IMR-90 (cell line): ENCODE data around the gene UFC1. TPM values are rescaled to one million over a fixed set of nuclear protein-coding genes. Genes with fewer than 3 reads are reported as not detected.

ENCODE experiments used
- ATAC-seq: fragments of 200-7000 bp; cut with Tn5 transposase; 2 replicates; pipeline ENCODE4 v1.9.1; 2020; ENCODE audit warnings: low read depth, mild to moderate bottlenecking, moderate library complexity
- BruUV-seq: library from RNA; stranded (reverse); fragments of 400-500 nt; replicated peaks from 2 replicates; lab custom pipeline; 2021; lab: Mats Ljungman, UMichigan
- CTCF ChIA-PET: fragments of 300-600 bp; formaldehyde crosslinking; extraction: SDS; loops from one replicate; lab custom pipeline; 2021; ENCODE audit warnings: antibody characterized with exemption; lab: Yijun Ruan, JAX
- POLR2A ChIA-PET: fragments of 300-600 bp; sonication (Branson Sonifier 250); formaldehyde crosslinking; loops from one replicate; lab custom pipeline; 2022; ENCODE audit warnings: antibody characterized with exemption; ENCODE audit not compliant: unreplicated experiment; lab: Charles Lee
- DNase-seq: peaks from one replicate; pipeline ENCODE4 v3.0.0; 2013
- H2AFZ ChIP-seq: replicated peaks from 2 replicates; pipeline ENCODE3; 2013; ENCODE audit warnings: low read length, mild to moderate bottlenecking; ENCODE audit not compliant: poor library complexity
- H2AK5ac ChIP-seq: 2 replicates; pipeline ENCODE4 v1.6.1; 2013; ENCODE audit warnings: low read depth, low read length, inconsistent platforms
- H2AK9ac ChIP-seq: replicated peaks from 2 replicates; pipeline ENCODE3; 2013; ENCODE audit warnings: mild to moderate bottlenecking, low read depth, low read length, moderate library complexity; ENCODE audit not compliant: poor library complexity
- H2BK120ac ChIP-seq: 2 replicates; pipeline ENCODE4 v1.6.1; 2013; ENCODE audit warnings: low read depth, low read length, inconsistent platforms
- H2BK15ac ChIP-seq: 3 replicates; pipeline ENCODE4 v1.6.1; 2013; ENCODE audit warnings: low read depth, low read length, inconsistent platforms
- H2BK20ac ChIP-seq: 2 replicates; pipeline ENCODE4 v1.6.1; 2013; ENCODE audit warnings: low read depth, mild to moderate bottlenecking, inconsistent platforms, low read length, moderate library complexity
- H2BK5ac ChIP-seq: 2 replicates; pipeline ENCODE4 v1.6.1; 2013; ENCODE audit warnings: mild to moderate bottlenecking, low read depth, low read length, inconsistent platforms; ENCODE audit not compliant: poor library complexity, severe bottlenecking
- H3K14ac ChIP-seq: replicated peaks from 2 replicates; pipeline ENCODE4 v1.6.1; 2013; ENCODE audit warnings: low read depth, low read length, inconsistent platforms
- H3K18ac ChIP-seq: 2 replicates; pipeline ENCODE4 v1.6.1; 2013; ENCODE audit warnings: low read depth, low read length, control low read depth
- H3K23ac ChIP-seq: 2 replicates; pipeline ENCODE4 v1.6.1; 2013; ENCODE audit warnings: low read depth, low read length, inconsistent platforms
- H3K27ac ChIP-seq: 2 replicates; pipeline ENCODE4 v1.5.1; 2013; ENCODE audit warnings: mild to moderate bottlenecking, control low read depth, low read length; ENCODE audit not compliant: insufficient read depth
- H3K27me3 ChIP-seq: 2 replicates; pipeline ENCODE4 v1.6.1; 2013; ENCODE audit warnings: low read length; ENCODE audit not compliant: control insufficient read depth, insufficient read depth
- H3K36me3 ChIP-seq: 2 replicates; pipeline ENCODE4 v1.6.1; 2013; ENCODE audit warnings: low read length, mixed read lengths; ENCODE audit not compliant: control insufficient read depth, insufficient read depth
- H3K4ac ChIP-seq: 2 replicates; pipeline ENCODE4 v1.6.1; 2013; ENCODE audit warnings: low read depth, low read length, inconsistent platforms
- H3K4me1 ChIP-seq: 2 replicates; pipeline ENCODE4 v1.6.1; 2013; ENCODE audit warnings: low read length, mixed read lengths; ENCODE audit not compliant: control insufficient read depth, insufficient read depth
- H3K4me2 ChIP-seq: 2 replicates; pipeline ENCODE4 v1.6.1; 2013; ENCODE audit warnings: low read depth, mild to moderate bottlenecking, control low read depth, low read length, moderate library complexity
- H3K4me3 ChIP-seq: 2 replicates; pipeline ENCODE4 v1.5.1; 2013; ENCODE audit warnings: low read depth, mild to moderate bottlenecking, control low read depth, low read length, moderate library complexity; ENCODE audit not compliant: insufficient read depth
- H3K56ac ChIP-seq: 2 replicates; pipeline ENCODE4 v1.6.1; 2013; ENCODE audit warnings: low read length, inconsistent platforms; ENCODE audit not compliant: insufficient read depth; ENCODE audit errors: extremely low read depth
- H3K79me1 ChIP-seq, 2 experiments: 2 replicates each; pipeline ENCODE4 v1.6.1; 2013; ENCODE audit warnings: low read length in 2 of 2, inconsistent platforms in 1 of 2, low read depth in 1 of 2
- H3K9ac ChIP-seq: 2 replicates; pipeline ENCODE4 v1.6.1; 2013; ENCODE audit warnings: low read depth, low read length, control low read depth
- H3K9me1 ChIP-seq: 2 replicates; pipeline ENCODE4 v1.6.1; 2013; ENCODE audit warnings: low read length, inconsistent platforms; ENCODE audit not compliant: insufficient read depth
- H3K9me3 ChIP-seq: 2 replicates; pipeline ENCODE4 v1.6.1; 2013; ENCODE audit warnings: low read length; ENCODE audit not compliant: control insufficient read depth, insufficient read depth
- H4K20me1 ChIP-seq: 2 replicates; pipeline ENCODE4 v1.6.1; 2013; ENCODE audit warnings: low read length, inconsistent platforms; ENCODE audit not compliant: insufficient read depth
- H4K5ac ChIP-seq: 2 replicates; pipeline ENCODE4 v1.6.1; 2013; ENCODE audit warnings: mild to moderate bottlenecking, low read depth, low read length, control low read depth
- H4K8ac ChIP-seq, 2 experiments: 2 replicates each; pipeline ENCODE4 v1.6.1; 2013; ENCODE audit warnings: low read depth in 2 of 2, low read length in 2 of 2, control low read depth in 1 of 2, inconsistent platforms in 1 of 2
- H4K91ac ChIP-seq: 2 replicates; pipeline ENCODE4 v1.6.1; 2013; ENCODE audit warnings: low read depth, low read length, inconsistent platforms; ENCODE audit not compliant: insufficient read depth
- MAZ ChIP-seq: IDR thresholded peaks from 2 replicates; pipeline ENCODE4 v1.6.1; 2012; ENCODE audit warnings: low read depth, mild to moderate bottlenecking, low read length, improper control_type of control experiment, moderate library complexity, borderline replicate concordance
- WGBS, 2 experiments: methylation state at CpG; one replicate each; pipeline versions ENCODE4 v1.1.5 to v1.1.7; 2013; ENCODE audit warnings: missing lambda C conversion rate in 2 of 2; ENCODE audit not compliant: insufficient read length in 1 of 2; ENCODE audit errors: extremely low coverage in 2 of 2; 5-methylcytosine and 5-hydroxymethylcytosine counted together
- dilution Hi-C: fragments of 300-500 bp; cut with HindIII; formaldehyde crosslinking; loops from one replicate; pipeline ENCODE4 v1.14.3; 2018; ENCODE audit warnings: low sequenced_read_pairs; ENCODE audit not compliant: unreplicated experiment
- in situ Hi-C: fragments of 300-500 bp; cut with MboI; formaldehyde crosslinking; loops from 3 replicates; pipeline ENCODE4 v1.14.3; 2019; ENCODE audit warnings: low sequenced_read_pairs, inconsistent platforms, mixed read lengths
- intact Hi-C: fragments of 100-400 bp; cut with micrococcal nuclease; formaldehyde crosslinking; loops from 2 replicates; pipeline ENCODE4 v1.10.0; 2022
- polyA plus RNA-seq, 3 experiments: library from polyadenylated mRNA; depleted of rRNA; stranded (reverse); fragments of >200 nt; gene quantifications; 2 replicates each; pipeline ENCODE4 v1.2.3, GENCODE V29; 2012; ENCODE audit warnings: low replicate concordance in 1 of 3
- total RNA-seq: library from RNA; depleted of rRNA; stranded (reverse); fragments of >200 nt; gene quantifications from 2 replicates; pipeline ENCODE4 v1.2.3, GENCODE V29; 2012
- TF ChIP-seq, protein P1 (sequence below): fragments of 150-350 bp; IDR thresholded peaks from 2 replicates; pipeline ENCODE4 v1.6.1; 2016; ENCODE audit warnings: low read depth, mild to moderate bottlenecking, low read length, moderate library complexity, borderline replicate concordance
- TF ChIP-seq, protein P2 (sequence below): fragments of 150-350 bp; IDR thresholded peaks from 2 replicates; pipeline ENCODE4 v1.6.1; 2017; ENCODE audit warnings: mild to moderate bottlenecking, antibody characterized with exemption, low read length, low read depth

The UFC1 gene
- total and polyA plus RNA-seq, 2 of the 4 experiments (the other 2 are of a cell fraction): 134 to 140 TPM

DNA sequence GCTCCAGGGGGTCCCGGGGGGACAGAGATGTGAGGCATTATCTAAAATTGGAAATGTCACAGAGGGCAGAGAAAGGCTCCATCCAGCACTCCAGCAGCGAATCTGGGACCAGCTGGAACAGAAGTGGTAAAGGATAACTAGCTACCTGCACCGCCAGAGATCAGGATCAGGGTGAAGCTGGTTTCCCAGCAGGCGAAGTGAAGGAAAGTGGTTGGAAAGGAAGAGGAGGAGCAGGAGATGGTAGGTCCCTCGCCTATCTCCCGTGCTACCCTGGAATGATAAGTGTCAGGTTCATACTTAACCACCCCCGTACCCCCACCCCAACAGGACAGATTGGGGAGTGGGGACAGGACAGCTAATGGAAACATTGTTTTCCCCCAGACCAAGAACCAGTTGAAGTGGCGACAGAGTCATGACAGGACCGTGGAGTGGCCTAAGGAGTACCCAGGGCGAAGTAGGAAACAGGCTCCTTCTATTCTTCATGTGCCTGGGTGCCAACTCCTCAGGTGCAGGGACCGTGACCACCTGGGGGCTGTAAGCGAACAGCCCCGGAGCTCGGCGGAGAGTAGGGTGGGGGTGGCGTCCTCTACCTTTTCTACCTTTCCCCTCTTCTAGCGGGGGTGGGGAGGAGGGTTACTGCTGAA is 22.8 kb downstream of the UFC1 start:
- H4K20me1 ChIP-seq: peaks cover 13% of the 10 kb centered on the region; the same call in 1 of the 2 replicates
- no peak overlapping the region for H2BK120ac ChIP-seq
- WGBS, 2 experiments: no CpG with 5 or more reads among the region's 17 CpGs
- peaks cover 14 to 39% of the 10 kb centered on the region in 2 experiments for H3K79me1 ChIP-seq
- DNase-seq (no peak), ATAC-seq (no peak; the same call in 1 of the 2 replicates)
- intact Hi-C loops: no loop called here
- BruUV-seq: no TSS peak
- peaks cover 11% of the 10 kb centered on the region for H3K9me1 ChIP-seq
- peak overlapping the region; percentile 98 for H3K4me3 ChIP-seq
- H2AFZ ChIP-seq: peak overlapping the region; percentile 100
- H3K56ac ChIP-seq: peak overlapping the region; percentile 80; the same call in 1 of the 2 replicates
- H3K4me1 ChIP-seq: peaks cover 17% of the 10 kb centered on the region
- peak overlapping the region; percentile 98 for H3K27ac ChIP-seq
- H3K9ac ChIP-seq: peak overlapping the region; percentile 99
- no peaks in the 10 kb centered on the region for H3K27me3 ChIP-seq
- H4K8ac ChIP-seq: peak overlapping the region; percentile 87 to 99; a peak in 2 of 4 replicates
- TF ChIP-seq, protein P1, sequence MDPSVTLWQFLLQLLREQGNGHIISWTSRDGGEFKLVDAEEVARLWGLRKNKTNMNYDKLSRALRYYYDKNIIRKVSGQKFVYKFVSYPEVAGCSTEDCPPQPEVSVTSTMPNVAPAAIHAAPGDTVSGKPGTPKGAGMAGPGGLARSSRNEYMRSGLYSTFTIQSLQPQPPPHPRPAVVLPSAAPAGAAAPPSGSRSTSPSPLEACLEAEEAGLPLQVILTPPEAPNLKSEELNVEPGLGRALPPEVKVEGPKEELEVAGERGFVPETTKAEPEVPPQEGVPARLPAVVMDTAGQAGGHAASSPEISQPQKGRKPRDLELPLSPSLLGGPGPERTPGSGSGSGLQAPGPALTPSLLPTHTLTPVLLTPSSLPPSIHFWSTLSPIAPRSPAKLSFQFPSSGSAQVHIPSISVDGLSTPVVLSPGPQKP: no peak
- TF ChIP-seq MAZ: no peak
- TF ChIP-seq, protein P2, sequence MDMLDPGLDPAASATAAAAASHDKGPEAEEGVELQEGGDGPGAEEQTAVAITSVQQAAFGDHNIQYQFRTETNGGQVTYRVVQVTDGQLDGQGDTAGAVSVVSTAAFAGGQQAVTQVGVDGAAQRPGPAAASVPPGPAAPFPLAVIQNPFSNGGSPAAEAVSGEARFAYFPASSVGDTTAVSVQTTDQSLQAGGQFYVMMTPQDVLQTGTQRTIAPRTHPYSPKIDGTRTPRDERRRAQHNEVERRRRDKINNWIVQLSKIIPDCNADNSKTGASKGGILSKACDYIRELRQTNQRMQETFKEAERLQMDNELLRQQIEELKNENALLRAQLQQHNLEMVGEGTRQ: no peak
- H2AK9ac ChIP-seq: peak overlapping the region; percentile 97
- CTCF ChIA-PET: interaction anchor here (1.9 kb wide), 1 partner anchor 10 kb away, joined by 5 read pairs; the partner anchor contains the start of gene PPOX
- H3K9me3 ChIP-seq: no peaks in the 10 kb centered on the region
- peak overlapping the region; percentile 98; the same call in 1 of the 2 replicates for H4K5ac ChIP-seq
- peak overlapping the region; percentile 94 for H3K23ac ChIP-seq
- no peak overlapping the region for H2BK15ac ChIP-seq
- no peak overlapping the region; the same call in 1 of the 2 replicates for H3K18ac ChIP-seq
- no peak overlapping the region for H2BK20ac ChIP-seq
- in situ Hi-C loops: no loop called here
- H3K4ac ChIP-seq: peak overlapping the region; percentile 94
- POLR2A ChIA-PET: no interaction called here
- peak overlapping the region; percentile 82; the same call in 1 of the 2 replicates for H4K91ac ChIP-seq
- peaks cover 26% of the 10 kb centered on the region for H3K36me3 ChIP-seq
- H3K4me2 ChIP-seq: peak overlapping the region; percentile 96
- H3K14ac ChIP-seq: peak overlapping the region; percentile 91
- H2BK5ac ChIP-seq: peak overlapping the region; percentile 90
- dilution Hi-C loops: no loop called here
- peak overlapping the region; percentile 78 for H2AK5ac ChIP-seq
